ENCODE measurements around the gene ARL8A.
"Not testable (repeated sequence)": the region's sequence is repeated elsewhere in the genome, so short reads cannot be mapped to it uniquely, and the experiment has no call there.

The ARL8A gene

DNA sequence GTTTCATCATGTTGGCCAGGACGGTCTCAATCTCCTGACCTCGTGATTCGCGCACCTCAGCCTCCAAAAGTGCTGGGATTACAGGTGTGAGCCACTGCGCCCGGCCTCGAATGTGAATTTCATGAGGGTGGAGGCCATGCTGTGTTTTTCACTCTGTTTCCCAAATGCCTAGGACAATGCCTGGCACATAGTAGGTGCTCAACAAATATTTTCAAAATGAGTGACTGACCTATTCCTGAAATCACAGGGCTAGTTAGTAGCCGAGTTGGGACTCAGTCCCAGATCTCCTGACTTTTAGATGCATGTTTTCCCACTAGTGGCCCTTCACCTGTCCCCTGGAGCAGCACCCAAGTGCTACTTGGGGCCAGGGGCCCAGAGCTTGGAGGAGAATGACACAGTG is 28.2 kb downstream of the ARL8A start:
- TF ChIP-seq, protein P1, sequence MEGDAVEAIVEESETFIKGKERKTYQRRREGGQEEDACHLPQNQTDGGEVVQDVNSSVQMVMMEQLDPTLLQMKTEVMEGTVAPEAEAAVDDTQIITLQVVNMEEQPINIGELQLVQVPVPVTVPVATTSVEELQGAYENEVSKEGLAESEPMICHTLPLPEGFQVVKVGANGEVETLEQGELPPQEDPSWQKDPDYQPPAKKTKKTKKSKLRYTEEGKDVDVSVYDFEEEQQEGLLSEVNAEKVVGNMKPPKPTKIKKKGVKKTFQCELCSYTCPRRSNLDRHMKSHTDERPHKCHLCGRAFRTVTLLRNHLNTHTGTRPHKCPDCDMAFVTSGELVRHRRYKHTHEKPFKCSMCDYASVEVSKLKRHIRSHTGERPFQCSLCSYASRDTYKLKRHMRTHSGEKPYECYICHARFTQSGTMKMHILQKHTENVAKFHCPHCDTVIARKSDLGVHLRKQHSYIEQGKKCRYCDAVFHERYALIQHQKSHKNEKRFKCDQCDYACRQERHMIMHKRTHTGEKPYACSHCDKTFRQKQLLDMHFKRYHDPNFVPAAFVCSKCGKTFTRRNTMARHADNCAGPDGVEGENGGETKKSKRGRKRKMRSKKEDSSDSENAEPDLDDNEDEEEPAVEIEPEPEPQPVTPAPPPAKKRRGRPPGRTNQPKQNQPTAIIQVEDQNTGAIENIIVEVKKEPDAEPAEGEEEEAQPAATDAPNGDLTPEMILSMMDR (IDR thresholded peaks at IDR 0.05), result no peak

DNA sequence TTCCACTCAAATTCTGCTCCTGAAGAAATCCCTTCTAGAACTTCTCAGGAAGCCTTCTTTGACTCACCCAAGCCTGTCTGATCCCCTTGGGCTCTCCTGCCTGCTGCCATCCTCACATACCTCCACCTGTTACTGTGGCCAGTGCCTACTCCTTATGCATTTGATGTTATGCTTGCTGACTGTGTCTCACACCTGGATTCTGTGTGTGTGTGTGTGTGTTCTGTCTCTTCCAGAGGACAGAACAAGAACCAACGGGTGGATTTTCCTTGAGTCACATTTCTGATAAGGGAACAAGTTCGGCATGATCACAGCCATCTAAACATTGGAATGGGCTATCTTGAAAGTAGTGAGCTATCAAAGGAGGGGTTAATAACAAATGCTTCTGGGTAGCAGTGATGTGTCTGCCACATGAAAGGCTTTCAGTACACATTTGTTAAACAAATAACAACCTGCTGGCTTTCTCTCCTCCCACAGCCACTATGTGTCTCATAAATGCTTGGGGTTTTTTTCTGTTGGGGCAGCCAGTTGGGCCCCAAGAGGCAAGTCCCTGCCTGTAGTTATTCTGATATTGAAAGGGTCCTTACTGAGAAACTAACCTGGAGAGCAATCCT is 30.7 kb downstream of the ARL8A start:
- H3K27ac ChIP-seq, result no peak overlapping the region
- H3K4me3 ChIP-seq (ENCODE audit: low read depth in 1 of 2, low read length in 1 of 2), result no peak overlapping the region
- H3K4me1 ChIP-seq (ENCODE audit: control insufficient read depth in 1 of 2, insufficient read depth in 1 of 2, low read depth in 1 of 2, low read length in 1 of 2), result no peaks in the 10 kb centered on the region
- TF ChIP-seq, protein P1 (IDR thresholded peaks at IDR 0.05), result no peak
- H3K9me3 ChIP-seq, result no peaks in the 10 kb centered on the region
- H3K36me3 ChIP-seq, result no peaks in the 10 kb centered on the region
- H3K27me3 ChIP-seq, result peaks cover 19% of the 10 kb centered on the region

More for the DNA sequence above, 28.2 kb downstream of the ARL8A start:
- no peaks in the 10 kb centered on the region for H3K36me3 ChIP-seq
- H3K4me1 ChIP-seq (ENCODE audit: control insufficient read depth in 1 of 2, insufficient read depth in 1 of 2, low read depth in 1 of 2, low read length in 1 of 2), result no peaks in the 10 kb centered on the region
- H3K9me3 ChIP-seq, result no peaks in the 10 kb centered on the region
- H3K27me3 ChIP-seq, result peaks cover 19% of the 10 kb centered on the region
- no peak overlapping the region for H3K4me3 ChIP-seq (ENCODE audit: low read depth in 1 of 2, low read length in 1 of 2)
- no peak overlapping the region for H3K27ac ChIP-seq

DNA sequence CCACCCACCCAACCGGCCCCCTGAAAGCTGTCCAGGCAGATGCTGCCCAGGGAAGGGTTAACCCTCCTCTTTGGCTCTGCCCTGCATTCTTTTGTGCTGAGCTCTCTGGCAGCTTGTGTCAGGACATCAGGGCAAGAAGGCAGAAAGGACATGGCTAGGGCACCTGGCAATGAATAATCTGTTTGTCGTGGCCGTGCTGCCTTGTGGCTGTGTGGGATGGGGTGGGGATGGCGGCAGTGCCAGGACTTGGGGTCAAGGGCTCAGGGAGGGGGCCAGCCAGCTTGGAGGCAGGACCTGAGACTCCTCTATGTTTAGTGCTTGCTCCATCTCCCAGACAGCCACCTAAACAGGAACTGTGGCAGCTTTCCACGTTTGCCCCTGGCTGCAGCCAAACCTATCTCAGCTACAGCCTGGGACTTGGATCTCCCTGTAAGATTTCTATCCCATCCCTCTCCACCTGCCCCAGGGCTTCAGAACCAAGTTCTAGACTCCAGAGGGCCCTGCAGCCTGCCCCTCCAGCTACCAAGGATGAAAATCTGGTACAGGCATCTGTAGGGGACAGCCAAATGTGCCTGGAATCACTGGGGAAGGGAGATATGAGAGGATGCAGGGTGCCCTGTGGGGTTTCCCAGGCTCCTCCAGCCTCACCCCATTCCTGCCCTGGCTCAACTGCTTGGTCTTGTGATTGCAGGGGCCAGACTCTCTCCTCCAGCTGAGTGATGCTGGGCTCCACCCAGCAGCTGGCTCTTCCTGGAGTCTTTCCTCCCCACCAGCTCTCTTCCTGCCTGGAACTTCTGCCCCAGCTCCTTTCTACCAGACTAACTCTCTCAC is 31.5 kb downstream of the ARL8A start:
- peaks cover 19% of the 10 kb centered on the region for H3K27me3 ChIP-seq
- H3K4me3 ChIP-seq (ENCODE audit: low read depth in 1 of 2, low read length in 1 of 2), result no peak overlapping the region
- H3K27ac ChIP-seq, result no peak overlapping the region
- no peaks in the 10 kb centered on the region for H3K4me1 ChIP-seq (ENCODE audit: control insufficient read depth in 1 of 2, insufficient read depth in 1 of 2, low read depth in 1 of 2, low read length in 1 of 2)
- H3K36me3 ChIP-seq, result no peaks in the 10 kb centered on the region
- H3K9me3 ChIP-seq, result no peaks in the 10 kb centered on the region
- TF ChIP-seq, protein P1 (IDR thresholded peaks at IDR 0.05), result no peak

DNA sequence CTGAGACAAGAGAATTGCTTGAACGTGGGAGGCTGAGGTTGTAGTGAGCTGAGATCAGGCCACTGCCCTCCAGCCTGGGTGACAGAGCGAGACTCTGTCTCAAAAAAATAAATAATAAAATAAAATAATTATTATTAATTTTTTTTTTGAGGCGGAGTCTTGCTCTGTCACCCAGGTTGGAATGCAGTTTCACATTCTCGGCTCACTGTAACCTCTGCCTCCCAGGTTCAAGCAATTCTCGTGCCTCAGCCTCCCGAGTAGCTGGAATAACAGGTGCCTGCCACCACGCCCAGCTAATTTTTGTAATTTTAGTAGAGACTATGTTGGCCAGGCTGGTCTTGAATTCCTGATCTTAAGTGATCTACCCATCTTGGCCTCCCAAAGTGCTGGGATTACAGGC is 32.9 kb downstream of the ARL8A start:
- H3K27ac ChIP-seq, result not testable (repeated sequence)

DNA sequence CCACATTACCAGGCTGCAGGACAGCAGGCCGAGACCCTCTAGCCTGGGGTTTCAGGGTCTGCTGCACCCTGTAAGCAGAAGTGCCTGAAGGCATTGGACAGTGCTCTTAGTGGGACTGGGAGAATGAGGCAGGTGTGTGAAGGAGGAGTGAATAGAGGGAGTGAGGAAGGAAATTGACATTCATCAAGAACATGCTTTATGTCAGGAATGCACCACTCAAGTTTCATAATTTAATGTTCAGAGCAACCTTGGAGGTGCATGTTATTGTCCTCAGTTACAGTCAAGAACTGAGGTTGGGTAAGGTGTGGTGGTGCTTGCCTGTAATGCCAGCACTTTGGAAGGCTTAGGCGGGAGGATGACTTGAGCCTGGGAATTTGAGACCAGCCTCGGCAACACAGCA is 33.6 kb downstream of the ARL8A start:
- no peak overlapping the region for H3K4me3 ChIP-seq (ENCODE audit: low read depth in 1 of 2, low read length in 1 of 2)
- TF ChIP-seq, protein P1 (IDR thresholded peaks at IDR 0.05), result no peak
- no peaks in the 10 kb centered on the region for H3K4me1 ChIP-seq (ENCODE audit: control insufficient read depth in 1 of 2, insufficient read depth in 1 of 2, low read depth in 1 of 2, low read length in 1 of 2)
- H3K27me3 ChIP-seq, result peaks cover 19% of the 10 kb centered on the region
- H3K27ac ChIP-seq, result no peak overlapping the region
- no peaks in the 10 kb centered on the region for H3K9me3 ChIP-seq
- no peaks in the 10 kb centered on the region for H3K36me3 ChIP-seq

More for the DNA sequence above, 32.9 kb downstream of the ARL8A start:
- not testable (repeated sequence) for H3K4me3 ChIP-seq (ENCODE audit: low read depth in 1 of 2, low read length in 1 of 2); H3K36me3 ChIP-seq; H3K9me3 ChIP-seq; H3K4me1 ChIP-seq (ENCODE audit: control insufficient read depth in 1 of 2, insufficient read depth in 1 of 2, low read depth in 1 of 2, low read length in 1 of 2)
- peaks cover 19% of the 10 kb centered on the region for H3K27me3 ChIP-seq

All from neutrophil (primary cell).